Neural crest cell (in vitro differentiated cells): ENCODE measurements around the gene ASB5. TPM values are rescaled to one million over a fixed set of nuclear protein-coding genes. Genes with fewer than 3 reads are reported as not detected.

Experiments
- DNase-seq: peaks from one replicate; pipeline ENCODE4 v3.0.0; 2021; ENCODE audit warnings: low read depth, mixed read lengths, low spot score
- H3K27ac Mint-ChIP-seq: one replicate; pipeline ENCODE4 v1.8.0; 2021; ENCODE audit warnings: mild to moderate bottlenecking, mixed read lengths; ENCODE audit not compliant: unreplicated experiment
- H3K27me3 Mint-ChIP-seq: 2 replicates; pipeline ENCODE4 v1.8.0; 2021; ENCODE audit warnings: low read depth, mild to moderate bottlenecking, mixed read lengths
- H3K36me3 Mint-ChIP-seq: 2 replicates; pipeline ENCODE4 v1.8.0; 2021; ENCODE audit warnings: low read depth, mild to moderate bottlenecking, mixed read lengths
- H3K4me1 Mint-ChIP-seq: 2 replicates; pipeline ENCODE4 v1.8.0; 2021; ENCODE audit warnings: mixed read lengths
- H3K4me3 Mint-ChIP-seq: one replicate; pipeline ENCODE4 v1.8.0; 2021; ENCODE audit warnings: mild to moderate bottlenecking, mixed read lengths
- H3K9me3 Mint-ChIP-seq: 2 replicates; pipeline ENCODE4 v1.8.0; 2021; ENCODE audit warnings: mixed read lengths
- CTCF ChIP-seq: fragments of 200-600 bp; sonication (generic); conservative IDR thresholded peaks from 2 replicates; pipeline ENCODE4 v1.5.0; 2021; ENCODE audit warnings: antibody characterized with exemption, mild to moderate bottlenecking
- total RNA-seq: library from RNA; stranded (reverse); gene quantifications from 2 replicates; pipeline ENCODE4 v1.2.1, GENCODE V29; 2021

ASB5 gene
- total RNA-seq, 1 donor from 2014 or later = not detected

- Mint-ChIP-seq H3K4me1 (no peaks in the 10 kb centered on the region), H3K27me3 (no peaks in the 10 kb centered on the region), H3K9me3 (no peaks in the 10 kb centered on the region), H3K4me3 (no peak overlapping the region), H3K27ac (no peak overlapping the region), H3K36me3 (no peaks in the 10 kb centered on the region)
- no peak for TF ChIP-seq CTCF
- DNase-seq = no peak
Measured at GRCh38 chr4:176307666-176307930, 38.6 kb upstream of the ASB5 start.

GRCh38 chr4:176306837-176307665, 38.0 kb upstream of the ASB5 start:
- Mint-ChIP-seq H3K4me3 (no peak overlapping the region), H3K27me3 (no peaks in the 10 kb centered on the region), H3K27ac (no peak overlapping the region), H3K4me1 (no peaks in the 10 kb centered on the region), H3K9me3 (no peaks in the 10 kb centered on the region), H3K36me3 (no peaks in the 10 kb centered on the region)
- DNase-seq = no peak
- TF ChIP-seq CTCF = no peak

- Mint-ChIP-seq H3K9me3 (no peaks in the 10 kb centered on the region), H3K27ac (no peak overlapping the region), H3K4me3 (no peak overlapping the region), H3K36me3 (no peaks in the 10 kb centered on the region), H3K27me3 (no peaks in the 10 kb centered on the region), H3K4me1 (no peaks in the 10 kb centered on the region)
- no peak for TF ChIP-seq CTCF
- DNase-seq = no peak
Measured at GRCh38 chr4:176303938-176304337, 34.9 kb upstream of the ASB5 start.

- no peak overlapping the region for H3K4me3 Mint-ChIP-seq
- no peaks in the 10 kb centered on the region for H3K9me3 Mint-ChIP-seq
- no peak overlapping the region for H3K27ac Mint-ChIP-seq
- no peaks in the 10 kb centered on the region for H3K27me3 Mint-ChIP-seq
- H3K36me3 Mint-ChIP-seq = no peaks in the 10 kb centered on the region
- H3K4me1 Mint-ChIP-seq = no peaks in the 10 kb centered on the region
- no peak for DNase-seq
- no peak for TF ChIP-seq CTCF
Measured at GRCh38 chr4:176302283-176303275, 33.6 kb upstream of the ASB5 start.

- DNase-seq = no peak
- no peaks in the 10 kb centered on the region for H3K27me3 Mint-ChIP-seq
- H3K4me1 Mint-ChIP-seq = no peaks in the 10 kb centered on the region
- no peaks in the 10 kb centered on the region for H3K36me3 Mint-ChIP-seq
- H3K9me3 Mint-ChIP-seq = no peaks in the 10 kb centered on the region
- no peak overlapping the region for H3K27ac Mint-ChIP-seq
- TF ChIP-seq CTCF = no peak
- H3K4me3 Mint-ChIP-seq = no peak overlapping the region
Measured at GRCh38 chr4:176300565-176300964, 31.5 kb upstream of the ASB5 start.
